K562 (cell line): ENCODE data around the gene PLA2G4F. TPM values are rescaled to one million over a fixed set of nuclear protein-coding genes. Genes with fewer than 3 reads are reported as not detected.

Experiments used
- ATAC-seq: fragments of 200-7000 bp; cut with Tn5 transposase; 3 replicates; pipeline ENCODE4 v1.9.1; 2020; ENCODE audit warnings: moderate library complexity
- BruUV-seq: library from RNA; stranded (reverse); fragments of 400-500 nt; replicated peaks from 2 replicates; lab custom pipeline; 2021; lab: Mats Ljungman, UMichigan
- CTCF ChIA-PET: fragments of 300-600 bp; formaldehyde crosslinking; extraction: SDS; loops from one replicate; lab custom pipeline; 2021; ENCODE audit warnings: low intra/inter-chr PET ratio; lab: Yijun Ruan, JAX
- POLR2A ChIA-PET: fragments of 300-600, 350-650 bp; sonication (Branson Sonifier 250); formaldehyde crosslinking; extraction: SDS; loops from one replicate; lab custom pipeline; 2021; ENCODE audit warnings: antibody characterized with exemption, inconsistent platforms; lab: Yijun Ruan, JAX
- DNase-seq, 4 experiments: peaks; one replicate each; pipeline versions ENCODE4 v3.0.0 to v3.0.0-alpha.2; 2011 to 2018; ENCODE audit warnings: low spot score in 3 of 4, mixed read lengths in 3 of 4; ENCODE audit errors: extremely low read depth in 1 of 4
- FAIRE-seq: peaks from 2 replicates; lab custom pipeline; 2011; peaks lifted over from hg19 to GRCh38; lab: Jason Lieb, UNC
- H2AFZ ChIP-seq: 2 replicates; pipeline ENCODE4 v1.6.0; 2011; ENCODE audit warnings: low read depth, low read length, control low read depth, inconsistent platforms
- H3K27ac ChIP-seq: fragments of 200-600 bp; 3 replicates; pipeline ENCODE4 v1.8.0; 2011; ENCODE audit warnings: low read depth, mild to moderate bottlenecking, control low read depth, inconsistent platforms, low read length, moderate library complexity, mixed read lengths; ENCODE audit errors: extremely low read depth
- H3K27me3 ChIP-seq, 2 experiments: fragments of 300-600 bp in 1 of 2; 2 replicates in 1 of 2; 3 replicates in 1 of 2; pipeline versions ENCODE4 v1.6.0 to v1.8.0; 2011; ENCODE audit warnings: inconsistent platforms in 2 of 2, low read length in 2 of 2, mild to moderate bottlenecking in 1 of 2, mixed read lengths in 1 of 2, moderate library complexity in 1 of 2; ENCODE audit not compliant: control insufficient read depth in 2 of 2, insufficient read depth in 2 of 2
- H3K36me3 ChIP-seq: fragments of 300-600 bp; 3 replicates; pipeline ENCODE4 v1.8.0; 2011; ENCODE audit warnings: mild to moderate bottlenecking, low read length, inconsistent platforms; ENCODE audit not compliant: control insufficient read depth, insufficient read depth
- H3K4me1 ChIP-seq, 2 experiments: fragments of 200-600 bp in 1 of 2; replicated peaks in 1 of 2; 2 replicates in 1 of 2; 3 replicates in 1 of 2; pipeline versions ENCODE4 v1.5.1 to v1.8.0; 2011; ENCODE audit warnings: inconsistent platforms in 2 of 2, low read length in 2 of 2, mild to moderate bottlenecking in 1 of 2, mixed read lengths in 1 of 2, moderate library complexity in 1 of 2; ENCODE audit not compliant: control insufficient read depth in 2 of 2, insufficient read depth in 2 of 2
- H3K4me2 ChIP-seq: 2 replicates; pipeline ENCODE4 v1.6.1; 2011; ENCODE audit warnings: low read length, control low read depth, inconsistent platforms, mixed read lengths; ENCODE audit not compliant: insufficient read depth
- H3K4me3 ChIP-seq: fragments of 200-600 bp; sonication (generic), shearing (Covaris generic); 2 replicates; pipeline ENCODE4 v1.5.1; 2016; ENCODE audit warnings: control low read depth, inconsistent platforms
- H3K79me2 ChIP-seq: fragments of 200-600 bp; 3 replicates; pipeline ENCODE4 v1.8.0; 2011; ENCODE audit warnings: low read length, inconsistent platforms; ENCODE audit not compliant: control insufficient read depth, insufficient read depth
- H3K9ac ChIP-seq, 2 experiments: 2 replicates each; pipeline versions ENCODE4 v1.6.0 to v1.6.1; 2011; ENCODE audit warnings: low read depth in 2 of 2, low read length in 2 of 2, control low read depth in 1 of 2, inconsistent platforms in 1 of 2, mild to moderate bottlenecking in 1 of 2, mixed read lengths in 1 of 2; ENCODE audit not compliant: insufficient read depth in 1 of 2
- H3K9me1 ChIP-seq: one replicate; pipeline ENCODE4 v1.6.0; 2011; ENCODE audit warnings: inconsistent platforms, mild to moderate bottlenecking, low read length, moderate library complexity; ENCODE audit not compliant: control insufficient read depth, insufficient read depth
- H3K9me3 ChIP-seq: replicated peaks from 2 replicates; pipeline ENCODE4 v1.5.1; 2011; ENCODE audit warnings: low read depth, low read length, inconsistent platforms; ENCODE audit not compliant: control insufficient read depth, insufficient read depth
- H4K20me1 ChIP-seq: replicated peaks from 2 replicates; pipeline ENCODE4 v1.6.1; 2011; ENCODE audit warnings: low read length, inconsistent platforms, mixed read lengths; ENCODE audit not compliant: control insufficient read depth, insufficient read depth
- BCL6 ChIP-seq: fragments of 250-450 bp; sonication (Bioruptor Pico); IDR thresholded peaks from 2 replicates; pipeline ENCODE4 v1.4.0; 2020
- BDP1 ChIP-seq: IDR thresholded peaks from 3 replicates; pipeline ENCODE4 v1.6.1; 2011; ENCODE audit not compliant: insufficient read length, insufficient read depth
- CHD4 ChIP-seq: fragments of 200-600 bp; sonication (generic); IDR thresholded peaks from 3 replicates; pipeline ENCODE4 v1.6.1; 2012; ENCODE audit warnings: low read depth, mild to moderate bottlenecking, mixed read lengths, low read length, inconsistent platforms; ENCODE audit not compliant: insufficient read depth, insufficient replicate concordance, poor library complexity, severe bottlenecking
- RBM15 ChIP-seq: fragments of 200-400 bp; formaldehyde crosslinking; IDR thresholded peaks from 2 replicates; pipeline ENCODE4 v1.6.1; 2018; ENCODE audit warnings: mild to moderate bottlenecking, low read length, moderate library complexity; ENCODE audit not compliant: insufficient read depth
- RBM22 ChIP-seq: fragments of 200-400 bp; formaldehyde crosslinking; IDR thresholded peaks from 2 replicates; pipeline ENCODE4 v1.6.1; 2018; ENCODE audit warnings: low read length, low read depth; ENCODE audit not compliant: poor library complexity, severe bottlenecking
- SRF ChIP-seq, 2 experiments: fragments of 250-450, 450-650 bp in 1 of 2; sonication (Bioruptor Pico) in 1 of 2; sonication (generic) in 1 of 2; formaldehyde crosslinking; IDR thresholded peaks; 2 replicates each; pipeline versions ENCODE4 v1.5.0 to v1.5.1; 2020 to 2022; ENCODE audit warnings: mild to moderate bottlenecking in 1 of 2, missing genetic modification reagents in 1 of 2
- WGBS: fragments of 100-300 bp; shearing (Covaris generic); methylation state at CpG from one replicate; pipeline ENCODE4 v1.1.6; 2016; ENCODE audit warnings: low coverage, mixed read lengths; ENCODE audit not compliant: insufficient coverage; ENCODE audit errors: missing lambda C conversion rate; 5-methylcytosine and 5-hydroxymethylcytosine counted together
- in situ Hi-C: fragments of 300-500 bp; cut with MboI; formaldehyde crosslinking; loops from 4 replicates; pipeline ENCODE4 v1.15.0; 2018; ENCODE audit warnings: inconsistent platforms, mixed read lengths
- intact Hi-C: fragments of 100-400 bp; cut with micrococcal nuclease; formaldehyde crosslinking; loops from 2 replicates; pipeline ENCODE4 v1.14.2; 2022
- polyA plus RNA-seq, 8 experiments: library from polyadenylated mRNA; depleted of rRNA in 4 of 8; stranded (reverse) in 5 of 8; unstranded in 3 of 8; fragments of >200 nt; fragmentation: Nextera tagmentation in 2 of 8; fragmentation: Illumina TruSeq in 1 of 8; extraction: Ambion mirVana in 2 of 8; extraction: Trizol in 1 of 8; gene quantifications; 2 replicates each; pipeline versions ENCODE4 v1.2.1 to v1.2.3, GENCODE V29; 2011 to 2014; ENCODE audit warnings: inconsistent platforms in 1 of 8, missing spikeins in 1 of 8
- total RNA-seq, 7 experiments: library from RNA; depleted of rRNA in 6 of 7; stranded (reverse); fragments of >200 nt in 6 of 7; fragmentation: Illumina TruSeq in 2 of 7; extraction: Trizol in 2 of 7; gene quantifications; 2 replicates each; pipeline versions ENCODE4 v1.2.1 to v1.2.3, GENCODE V29; 2011 to 2021; ENCODE audit warnings: low replicate concordance in 1 of 7
- TF ChIP-seq, protein P1 (sequence below): fragments of 250-450 bp; sonication (Bioruptor Pico); IDR thresholded peaks from 2 replicates; pipeline ENCODE4 v1.4.0; 2020
- TF ChIP-seq, protein P2 (sequence below): fragments of 450-650 bp; IDR thresholded peaks from 2 replicates; pipeline ENCODE4 v1.6.1; 2014; ENCODE audit warnings: low read depth, mild to moderate bottlenecking, moderate library complexity, borderline replicate concordance

PLA2G4F gene
- total and polyA plus RNA-seq, 9 of the 15 experiments (the other 6 are each of a cell fraction or from before 2014, with no cell fraction given): 0.02 TPM; not detected in 8

DNA sequence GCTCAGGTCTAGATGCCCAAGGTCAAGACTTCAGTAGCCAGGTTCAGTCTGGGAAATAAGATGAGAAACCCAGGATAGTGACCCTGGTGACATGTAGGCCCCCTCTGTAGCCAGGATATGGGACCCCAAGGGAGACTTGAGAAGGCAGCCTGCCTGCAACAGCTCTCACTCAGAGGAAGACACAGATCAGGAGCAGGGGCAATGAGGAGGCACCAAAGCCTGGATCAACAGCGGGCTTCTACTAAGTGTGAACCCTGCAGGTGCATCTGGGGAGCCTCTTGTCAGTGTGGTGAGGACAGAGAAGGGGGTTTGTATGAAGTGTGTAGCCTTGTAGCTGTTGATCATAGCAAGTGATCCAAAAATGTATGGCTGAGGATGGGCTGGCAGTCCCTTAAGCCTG, 25.4 kb downstream of the PLA2G4F start (continued):
- TF ChIP-seq, protein P1, sequence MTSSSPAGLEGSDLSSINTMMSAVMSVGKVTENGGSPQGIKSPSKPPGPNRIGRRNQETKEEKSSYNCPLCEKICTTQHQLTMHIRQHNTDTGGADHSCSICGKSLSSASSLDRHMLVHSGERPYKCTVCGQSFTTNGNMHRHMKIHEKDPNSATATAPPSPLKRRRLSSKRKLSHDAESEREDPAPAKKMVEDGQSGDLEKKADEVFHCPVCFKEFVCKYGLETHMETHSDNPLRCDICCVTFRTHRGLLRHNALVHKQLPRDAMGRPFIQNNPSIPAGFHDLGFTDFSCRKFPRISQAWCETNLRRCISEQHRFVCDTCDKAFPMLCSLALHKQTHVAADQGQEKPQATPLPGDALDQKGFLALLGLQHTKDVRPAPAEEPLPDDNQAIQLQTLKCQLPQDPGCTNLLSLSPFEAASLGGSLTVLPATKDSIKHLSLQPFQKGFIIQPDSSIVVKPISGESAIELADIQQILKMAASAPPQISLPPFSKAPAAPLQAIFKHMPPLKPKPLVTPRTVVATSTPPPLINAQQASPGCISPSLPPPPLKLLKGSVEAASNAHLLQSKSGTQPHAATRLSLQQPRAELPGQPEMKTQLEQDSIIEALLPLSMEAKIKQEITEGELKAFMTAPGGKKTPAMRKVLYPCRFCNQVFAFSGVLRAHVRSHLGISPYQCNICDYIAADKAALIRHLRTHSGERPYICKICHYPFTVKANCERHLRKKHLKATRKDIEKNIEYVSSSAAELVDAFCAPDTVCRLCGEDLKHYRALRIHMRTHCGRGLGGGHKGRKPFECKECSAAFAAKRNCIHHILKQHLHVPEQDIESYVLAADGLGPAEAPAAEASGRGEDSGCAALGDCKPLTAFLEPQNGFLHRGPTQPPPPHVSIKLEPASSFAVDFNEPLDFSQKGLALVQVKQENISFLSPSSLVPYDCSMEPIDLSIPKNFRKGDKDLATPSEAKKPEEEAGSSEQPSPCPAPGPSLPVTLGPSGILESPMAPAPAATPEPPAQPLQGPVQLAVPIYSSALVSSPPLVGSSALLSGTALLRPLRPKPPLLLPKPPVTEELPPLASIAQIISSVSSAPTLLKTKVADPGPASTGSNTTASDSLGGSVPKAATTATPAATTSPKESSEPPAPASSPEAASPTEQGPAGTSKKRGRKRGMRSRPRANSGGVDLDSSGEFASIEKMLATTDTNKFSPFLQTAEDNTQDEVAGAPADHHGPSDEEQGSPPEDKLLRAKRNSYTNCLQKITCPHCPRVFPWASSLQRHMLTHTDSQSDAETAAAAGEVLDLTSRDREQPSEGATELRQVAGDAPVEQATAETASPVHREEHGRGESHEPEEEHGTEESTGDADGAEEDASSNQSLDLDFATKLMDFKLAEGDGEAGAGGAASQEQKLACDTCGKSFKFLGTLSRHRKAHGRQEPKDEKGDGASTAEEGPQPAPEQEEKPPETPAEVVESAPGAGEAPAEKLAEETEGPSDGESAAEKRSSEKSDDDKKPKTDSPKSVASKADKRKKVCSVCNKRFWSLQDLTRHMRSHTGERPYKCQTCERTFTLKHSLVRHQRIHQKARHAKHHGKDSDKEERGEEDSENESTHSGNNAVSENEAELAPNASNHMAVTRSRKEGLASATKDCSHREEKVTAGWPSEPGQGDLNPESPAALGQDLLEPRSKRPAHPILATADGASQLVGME: no peak

DNA sequence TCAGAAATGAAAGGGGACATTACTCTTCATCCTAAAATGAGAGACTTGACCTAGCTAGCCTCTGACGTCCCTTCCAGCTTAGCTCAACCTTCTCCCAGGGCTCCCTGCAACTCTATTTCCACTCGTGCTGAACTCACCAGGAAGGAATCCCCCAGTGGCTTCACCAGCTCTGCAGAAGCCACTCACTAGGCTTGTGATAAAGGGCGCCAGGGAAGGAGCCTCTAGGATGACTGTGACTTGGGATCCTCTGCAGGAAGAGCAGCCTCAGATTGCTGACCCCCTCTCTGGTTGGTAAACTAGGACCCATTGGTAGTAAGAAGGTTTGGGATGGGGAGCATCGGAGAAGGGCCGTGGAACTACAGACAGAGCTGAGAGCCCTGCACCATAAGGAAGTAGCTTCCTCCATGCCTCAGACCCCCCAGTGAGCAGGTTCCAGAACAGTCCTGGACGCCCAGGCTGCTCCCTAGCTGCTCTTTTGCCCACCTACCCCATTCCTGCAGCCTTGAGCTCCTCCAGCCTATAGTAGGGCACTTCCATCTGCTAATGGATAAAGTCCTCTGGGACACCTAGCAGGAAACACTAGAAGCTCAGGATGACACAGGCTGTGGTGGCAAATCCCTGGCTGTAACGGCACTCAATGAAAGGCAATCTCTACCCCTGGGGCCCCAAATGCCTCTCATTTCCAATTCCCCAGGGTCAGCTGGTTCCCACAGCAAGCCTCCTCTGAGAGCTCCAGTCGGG, 26.0 kb downstream of the PLA2G4F start:
- POLR2A ChIA-PET: interaction anchor here (0.7 to 1.8 kb wide), 6 partner anchors 9 to 56 kb away, joined by 3 to 5 read pairs (median 4); no protein-coding TSS in a partner anchor
- 3% methylated on average over 8 of the region's 8 CpGs for WGBS
- intact Hi-C loops: loop anchor here (2.0 to 5.0 kb wide), 2 partner anchors 33 to 142 kb away; no protein-coding TSS in a partner anchor

More for the DNA sequence above, 26.0 kb downstream of the PLA2G4F start:
- Histone ChIP-seq H4K20me1 (0 out of 2 replicates have a peak, but pooled peaks cover 4% of the 10 kb centered on the region), H3K27ac (no peak overlapping the region), H3K9me1 (no peaks in the 10 kb centered on the region), H2AFZ (no peak overlapping the region), H3K27me3 (peaks cover 6 to 34% of the 10 kb centered on the region in 2 experiments; a peak in 4 of 5 replicates), H3K79me2 (no peaks in the 10 kb centered on the region), H3K9me3 (no peaks in the 10 kb centered on the region), H3K4me2 (no peak overlapping the region), H3K9ac (no peak overlapping the region), H3K4me1 (no peaks in the 10 kb centered on the region), H3K4me3 (no peak overlapping the region), H3K36me3 (no peaks in the 10 kb centered on the region)
- ATAC-seq (no peak), DNase-seq (no peak), FAIRE-seq (no peak)
- BruUV-seq: no TSS peak
- in situ Hi-C loops: no loop called here
- TF ChIP-seq BCL6 (CRISPR knock-in tag) (no peak), CHD4 (no peak), SRF (CRISPR knock-in tag; IDR thresholded peaks at IDR 0.05) (no peak), BDP1 (no peak), RBM15 (no peak), RBM22 (no peak)
- TF ChIP-seq, protein P2, sequence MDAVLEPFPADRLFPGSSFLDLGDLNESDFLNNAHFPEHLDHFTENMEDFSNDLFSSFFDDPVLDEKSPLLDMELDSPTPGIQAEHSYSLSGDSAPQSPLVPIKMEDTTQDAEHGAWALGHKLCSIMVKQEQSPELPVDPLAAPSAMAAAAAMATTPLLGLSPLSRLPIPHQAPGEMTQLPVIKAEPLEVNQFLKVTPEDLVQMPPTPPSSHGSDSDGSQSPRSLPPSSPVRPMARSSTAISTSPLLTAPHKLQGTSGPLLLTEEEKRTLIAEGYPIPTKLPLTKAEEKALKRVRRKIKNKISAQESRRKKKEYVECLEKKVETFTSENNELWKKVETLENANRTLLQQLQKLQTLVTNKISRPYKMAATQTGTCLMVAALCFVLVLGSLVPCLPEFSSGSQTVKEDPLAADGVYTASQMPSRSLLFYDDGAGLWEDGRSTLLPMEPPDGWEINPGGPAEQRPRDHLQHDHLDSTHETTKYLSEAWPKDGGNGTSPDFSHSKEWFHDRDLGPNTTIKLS: no peak
- CTCF ChIA-PET: interaction anchor here (1.5 kb wide), 1 partner anchor 64 kb away, joined by 5 read pairs; no protein-coding TSS in a partner anchor
